NCI-H345 treated with DMSO at 0.1 percent for 48 hours (cell line): Measurements from ENCODE around the gene TIPIN.
A peak's percentile ranks its signal among the peaks of the same experiment; 100 is the strongest.
"Not testable (repeated sequence)": the region's sequence is repeated elsewhere in the genome, so short reads cannot be mapped to it uniquely, and the experiment has no call there.

Experiments used
- DNase-seq: peaks from one replicate; lab custom pipeline; 2025; ENCODE audit not compliant: unreplicated experiment; lab: John Stamatoyannopoulos, UW

Gene TIPIN, protein sequence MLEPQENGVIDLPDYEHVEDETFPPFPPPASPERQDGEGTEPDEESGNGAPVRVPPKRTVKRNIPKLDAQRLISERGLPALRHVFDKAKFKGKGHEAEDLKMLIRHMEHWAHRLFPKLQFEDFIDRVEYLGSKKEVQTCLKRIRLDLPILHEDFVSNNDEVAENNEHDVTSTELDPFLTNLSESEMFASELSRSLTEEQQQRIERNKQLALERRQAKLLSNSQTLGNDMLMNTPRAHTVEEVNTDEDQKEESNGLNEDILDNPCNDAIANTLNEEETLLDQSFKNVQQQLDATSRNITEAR

GRCh38 chr15:66356359-66357236, at the start of gene TIPIN:
Gene TIPIN (minus strand): TSS chr15:66356685. CDS start chr15:66352947, 3,738 bp downstream.
- peak; percentile 71 for DNase-seq

- DNase-seq = no peak
Measured at GRCh38 chr15:66405615-66406014, 49.1 kb upstream of the TIPIN start.

DNA sequence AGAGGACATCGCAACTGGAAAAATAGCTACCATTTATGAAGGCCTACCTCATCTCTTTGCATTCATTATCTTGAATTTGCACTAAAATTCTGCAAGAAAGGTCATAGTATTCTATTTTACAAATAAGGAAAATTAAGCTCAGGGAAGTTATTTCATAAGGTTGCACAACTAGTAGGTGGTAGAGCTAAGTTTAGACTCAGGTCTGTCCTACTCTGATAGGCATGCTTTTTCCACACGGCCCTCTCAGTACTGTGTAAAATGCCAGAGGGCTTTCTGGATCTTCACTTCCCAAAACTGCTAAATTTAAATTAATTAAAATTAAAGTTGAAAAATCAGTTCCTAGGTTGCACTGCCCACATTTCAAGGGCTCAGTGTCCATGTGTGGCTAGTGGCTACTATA, 48.5 kb upstream of the TIPIN start:
- no peak for DNase-seq

- DNase-seq = no peak
Measured at GRCh38 chr15:66404532-66404931, 48.0 kb upstream of the TIPIN start.

- no peak for DNase-seq
Measured at GRCh38 chr15:66404122-66404521, 47.6 kb upstream of the TIPIN start.

DNA sequence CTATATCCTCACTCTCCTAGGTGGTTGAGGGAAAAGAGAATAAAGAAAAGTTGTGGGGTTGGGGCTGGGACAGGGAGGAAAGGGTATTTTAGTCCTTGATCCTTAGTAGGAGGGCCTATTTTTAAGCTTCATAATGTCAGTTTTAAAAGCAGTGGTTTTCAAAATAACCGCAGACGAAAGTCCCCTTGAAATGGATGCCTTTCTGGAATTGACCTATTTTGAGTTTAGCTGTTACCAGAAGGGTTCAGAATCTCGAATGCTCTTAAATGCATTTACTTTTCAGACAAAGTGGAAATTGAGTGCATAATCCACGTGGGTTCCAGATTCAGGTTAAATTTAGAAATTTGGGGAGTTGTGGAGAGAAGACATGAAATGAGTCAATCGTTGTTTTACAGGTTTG, 46.8 kb upstream of the TIPIN start:
- DNase-seq = no peak

DNA sequence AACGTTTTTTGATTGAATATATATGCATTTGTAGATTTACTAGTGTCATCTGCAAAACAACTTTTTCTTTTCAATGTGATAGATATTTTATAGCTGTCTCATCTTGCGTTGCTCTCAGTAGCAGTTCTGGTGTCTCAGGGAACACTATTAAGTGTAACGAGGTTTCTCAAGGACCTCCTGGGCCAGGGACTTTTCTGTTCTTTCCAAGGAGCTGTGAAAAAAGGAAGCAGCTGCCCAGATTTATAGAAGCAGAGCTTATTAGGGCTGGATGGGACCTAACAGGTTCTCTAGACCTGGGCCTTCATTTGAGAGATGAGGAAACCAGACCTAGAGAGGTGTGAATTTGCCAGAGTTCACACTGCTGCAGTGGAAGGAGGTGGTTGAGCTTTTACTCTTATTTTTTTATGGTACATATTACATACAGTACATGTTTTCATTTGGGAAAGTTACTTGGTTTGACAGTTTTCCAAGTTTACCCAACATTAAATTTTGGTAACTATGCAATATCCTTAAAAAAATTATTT, 46.3 kb upstream of the TIPIN start:
- no peak for DNase-seq

DNA sequence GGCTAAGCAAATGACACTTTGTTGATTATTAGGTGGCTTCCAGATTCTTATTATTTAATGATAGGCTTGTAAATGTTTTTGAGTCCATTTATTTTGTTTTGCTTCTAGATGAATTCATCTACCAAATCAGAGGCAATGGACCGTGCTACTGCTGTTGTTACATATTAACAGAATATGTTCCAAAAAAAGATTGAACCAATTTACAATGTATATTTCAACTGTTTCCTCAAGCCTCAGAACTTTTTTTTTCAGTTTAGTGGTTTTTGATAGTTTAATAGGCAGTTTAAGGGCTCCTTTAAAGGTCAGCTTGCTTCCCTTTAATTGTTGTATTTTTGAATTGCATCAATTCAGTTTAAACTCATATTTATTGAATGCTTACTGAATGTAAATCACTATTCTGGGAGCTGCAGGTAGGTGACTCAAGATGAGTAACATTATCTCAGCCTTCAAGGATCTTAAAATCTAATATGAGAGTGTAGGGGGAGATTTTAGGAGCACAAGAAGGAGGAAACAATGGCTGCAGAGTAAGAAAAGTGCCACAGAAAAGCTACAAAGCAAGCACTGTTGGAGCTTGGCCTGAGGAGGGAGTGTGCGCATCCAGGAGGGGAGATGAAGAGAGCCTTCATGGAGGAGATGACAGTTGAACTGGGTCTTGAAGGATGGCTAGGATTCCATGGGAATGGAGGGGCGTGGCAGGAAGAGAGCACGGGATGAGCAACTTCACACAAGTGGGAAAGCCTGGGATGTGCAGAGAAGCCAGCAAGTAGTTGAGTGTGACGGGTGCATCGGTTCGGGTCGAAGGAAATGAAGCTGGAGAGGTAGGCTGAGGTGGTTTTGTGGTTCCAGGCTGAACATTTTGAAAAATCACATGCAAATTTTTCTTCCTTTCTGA, 44.9 kb upstream of the TIPIN start:
- DNase-seq = no peak

GRCh38 chr15:66400351-66400774, 43.9 kb upstream of the TIPIN start:
- no peak for DNase-seq

DNA sequence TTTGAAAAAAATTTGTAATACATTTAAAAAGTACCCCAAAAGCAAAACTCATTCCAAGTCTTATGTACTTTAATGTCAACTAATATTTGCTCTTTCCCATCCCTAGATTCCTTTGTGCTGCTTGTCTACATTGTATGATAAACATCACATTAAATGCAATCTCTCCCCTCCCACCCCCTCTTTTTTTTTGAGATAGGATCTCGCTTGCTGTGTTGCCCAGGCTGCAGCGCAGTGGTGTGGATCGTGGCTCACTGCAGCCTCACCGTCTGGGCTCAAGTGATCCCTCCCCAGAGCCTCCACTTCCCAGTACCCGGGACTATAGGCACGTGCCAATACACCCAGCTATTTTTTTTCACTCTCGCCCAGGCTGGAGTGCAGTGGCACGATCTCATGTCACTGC, 42.8 kb upstream of the TIPIN start:
- DNase-seq = no peak

GRCh38 chr15:66394915-66395314, 38.4 kb upstream of the TIPIN start:
- DNase-seq = no peak

DNA sequence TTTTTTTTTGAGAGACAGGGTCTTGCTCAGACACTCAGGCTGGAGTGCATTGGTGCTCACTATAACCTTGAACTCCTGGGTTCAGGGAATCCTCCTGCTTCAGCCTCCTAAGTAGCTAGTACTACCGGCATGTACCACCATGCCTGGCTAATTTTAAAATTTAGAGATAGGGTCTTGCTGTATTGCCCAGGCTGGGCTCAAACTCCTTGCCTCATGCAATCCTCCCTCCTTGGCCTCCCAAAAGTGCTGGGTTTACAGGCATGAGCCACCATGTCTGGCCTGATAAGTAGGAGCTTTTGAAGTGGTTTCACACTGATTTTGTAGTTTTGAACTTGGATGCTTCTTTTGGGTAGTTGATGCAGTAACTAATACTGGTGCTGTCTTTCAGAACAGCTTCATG, 38.0 kb upstream of the TIPIN start:
- no peak for DNase-seq

DNA sequence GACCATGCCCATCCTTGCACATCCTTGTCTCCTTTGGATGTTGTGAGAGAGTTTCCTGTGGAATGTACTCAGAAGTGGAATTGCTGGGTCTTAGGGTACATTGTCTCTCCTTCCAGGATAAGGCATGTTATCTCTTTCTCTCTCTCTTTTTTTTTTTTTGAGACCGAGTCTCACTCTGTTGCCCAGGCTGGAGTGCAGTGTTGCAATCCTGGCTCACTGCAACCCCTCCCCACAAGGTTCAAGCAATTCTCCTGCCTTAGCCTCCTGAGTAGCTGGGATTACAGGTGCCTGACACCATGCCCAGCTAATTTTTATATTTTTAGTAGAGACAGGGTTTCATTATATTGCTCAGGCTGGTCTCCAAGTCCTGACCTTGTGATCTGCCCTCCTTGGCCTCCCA, 36.6 kb upstream of the TIPIN start:
- not testable (repeated sequence) for DNase-seq

- DNase-seq = no peak
Measured at GRCh38 chr15:66390678-66391077, 34.2 kb upstream of the TIPIN start.

DNA sequence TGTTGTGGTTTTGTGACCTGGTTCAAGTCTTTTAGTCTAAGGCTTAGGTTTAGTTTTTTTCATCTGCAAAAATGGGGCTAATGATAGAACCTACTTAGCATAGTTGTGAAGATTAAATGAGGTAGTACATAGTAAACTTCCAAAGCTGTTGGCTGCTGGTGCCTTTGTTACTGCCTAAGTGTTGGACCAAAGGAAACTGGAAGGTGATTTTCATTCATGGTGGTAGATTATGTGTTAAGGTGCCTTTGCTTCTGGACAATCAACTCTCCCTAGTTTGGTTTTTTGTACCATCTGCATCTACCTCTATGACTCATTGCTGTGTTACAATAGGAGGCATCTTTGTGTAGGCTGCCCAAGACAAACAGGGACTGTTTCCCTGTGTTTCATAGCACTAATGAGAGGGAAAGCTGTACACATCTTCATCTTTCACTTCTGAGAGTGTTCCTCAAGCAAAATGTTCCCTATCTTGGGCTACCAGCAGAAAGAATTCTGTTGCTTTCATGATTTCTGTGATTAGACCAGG, 33.4 kb upstream of the TIPIN start:
- no peak for DNase-seq

- no peak for DNase-seq
Measured at GRCh38 chr15:66389098-66389858, 32.8 kb upstream of the TIPIN start.

DNA sequence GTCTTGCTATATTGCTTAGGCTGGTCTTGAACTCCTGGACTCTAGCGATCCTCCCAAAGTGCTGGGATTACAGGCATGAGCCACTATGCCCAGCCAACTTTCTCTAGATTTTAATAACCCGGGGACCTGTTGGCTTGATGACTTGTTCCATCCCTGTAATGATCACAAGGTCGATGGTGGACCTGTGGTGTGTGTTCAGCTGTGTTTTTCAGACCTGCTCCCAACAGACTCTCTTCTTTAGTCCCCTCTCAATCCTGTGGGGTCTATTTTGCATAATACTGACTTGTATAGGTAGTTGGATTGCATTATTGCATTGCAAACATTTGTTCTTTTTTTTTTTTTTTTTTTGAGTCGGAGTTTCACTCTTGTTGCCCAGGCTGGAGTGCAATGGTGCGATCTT, 32.1 kb upstream of the TIPIN start:
- DNase-seq = no peak

- DNase-seq = no peak
Measured at GRCh38 chr15:66388043-66388363, 31.5 kb upstream of the TIPIN start.

DNA sequence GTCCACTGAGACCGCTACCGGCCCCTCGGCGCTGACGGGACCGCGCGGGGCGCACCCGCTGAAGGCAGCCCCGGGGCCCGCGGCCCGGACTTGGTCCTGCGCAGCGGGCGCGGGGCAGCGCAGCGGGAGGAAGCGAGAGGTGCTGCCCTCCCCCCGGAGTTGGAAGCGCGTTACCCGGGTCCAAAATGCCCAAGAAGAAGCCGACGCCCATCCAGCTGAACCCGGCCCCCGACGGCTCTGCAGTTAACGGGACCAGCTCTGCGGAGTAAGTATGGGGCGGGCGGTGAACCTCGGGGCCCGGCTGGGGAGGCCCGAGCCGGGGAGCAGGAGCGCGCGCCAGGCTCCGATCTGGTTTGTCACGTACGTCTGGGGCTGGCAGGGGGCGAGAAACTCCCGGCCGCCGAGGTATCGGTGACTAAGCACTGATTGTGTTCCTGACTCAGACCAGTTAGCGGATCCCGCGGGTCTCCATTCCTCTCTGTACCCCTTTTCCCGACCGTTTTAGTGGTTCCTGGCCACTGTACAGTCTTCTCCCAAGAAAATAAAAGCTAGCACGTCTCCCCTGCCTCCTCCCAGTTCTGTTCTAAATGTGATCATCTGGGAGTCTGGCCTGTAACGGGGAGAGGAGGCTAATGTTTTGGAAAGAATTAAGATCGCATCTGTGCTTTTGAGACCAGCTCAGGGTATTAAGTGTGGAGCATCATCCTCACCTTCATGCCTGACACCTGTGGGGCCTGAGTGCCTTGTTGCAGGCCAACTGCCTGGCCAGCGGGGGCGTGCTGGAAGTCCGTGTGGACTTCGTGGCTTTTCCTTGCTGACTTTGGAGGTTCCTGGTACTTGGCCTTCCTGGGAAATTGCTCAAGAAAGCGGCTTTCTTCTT, 30.9 kb upstream of the TIPIN start:
- no peak for DNase-seq
